MG63 (cell line): ENCODE measurements around the gene BEST4. TPM values are rescaled to one million over a fixed set of nuclear protein-coding genes. Genes with fewer than 3 reads are reported as not detected.
"Not testable (repeated sequence)": the region's sequence is repeated elsewhere in the genome, so short reads cannot be mapped to it uniquely, and the experiment has no call there.

Experiments used
- DNase-seq: peaks from one replicate; pipeline ENCODE4 v3.0.0-alpha.2; 2020
- H3K27me3 ChIP-seq: fragments of 250-450 bp; sonication (Bioruptor Pico); 2 replicates; pipeline ENCODE4 v1.5.1; 2020; ENCODE audit warnings: mild to moderate bottlenecking, moderate library complexity
- H3K36me3 ChIP-seq: fragments of 250-450 bp; sonication (Bioruptor Pico); 2 replicates; pipeline ENCODE4 v1.5.1; 2020; ENCODE audit warnings: mild to moderate bottlenecking, moderate library complexity
- H3K4me3 ChIP-seq: fragments of 250-450 bp; sonication (Bioruptor Pico); 2 replicates; pipeline ENCODE4 v1.5.1; 2020; ENCODE audit warnings: mild to moderate bottlenecking, moderate library complexity
- H3K9me3 ChIP-seq: fragments of 250-450 bp; sonication (Bioruptor Pico); 2 replicates; pipeline ENCODE4 v1.5.1; 2020; ENCODE audit warnings: mild to moderate bottlenecking, moderate library complexity
- total RNA-seq: library from RNA; depleted of rRNA; stranded (reverse); fragments of >200 nt; shearing (Covaris generic); gene quantifications from 2 replicates; pipeline ENCODE4 v1.2.3, GENCODE V29; 2014; ENCODE audit warnings: low replicate concordance; rRNA removed

The BEST4 gene
- total RNA-seq = not detected in 2 replicates

- no peaks in the 10 kb centered on the region for H3K36me3 ChIP-seq
- H3K4me3 ChIP-seq = no peak within 1 kb of the TSS
- no peaks in the 10 kb centered on the region for H3K27me3 ChIP-seq
- no peaks in the 10 kb centered on the region for H3K9me3 ChIP-seq
- no peak for DNase-seq
Observed at GRCh38 chr1:44788120-44788860, at the start of gene BEST4. BEST4 (minus strand) TSS chr1:44788170; CDS start chr1:44787705, 465 bp downstream.

- peak; percentile 75 for DNase-seq
- Histone ChIP-seq H3K4me3 (no peak overlapping the region), H3K9me3 (no peaks in the 10 kb centered on the region), H3K27me3 (no peaks in the 10 kb centered on the region), H3K36me3 (no peaks in the 10 kb centered on the region)
Observed at GRCh38 chr1:44835738-44836675, 48.0 kb upstream of the BEST4 start.

GRCh38 chr1:44834328-44834727 is 46.4 kb upstream of the BEST4 start:
- no peak for DNase-seq
- no peak overlapping the region for H3K4me3 ChIP-seq
- H3K27me3 ChIP-seq = no peaks in the 10 kb centered on the region
- H3K9me3 ChIP-seq = no peaks in the 10 kb centered on the region
- no peaks in the 10 kb centered on the region for H3K36me3 ChIP-seq

- no peak for DNase-seq
- no peaks in the 10 kb centered on the region for H3K36me3 ChIP-seq
- H3K4me3 ChIP-seq = no peak overlapping the region
- no peaks in the 10 kb centered on the region for H3K27me3 ChIP-seq
- H3K9me3 ChIP-seq = no peaks in the 10 kb centered on the region
Observed at GRCh38 chr1:44832056-44832705, 44.2 kb upstream of the BEST4 start.

- Histone ChIP-seq H3K9me3 (no peaks in the 10 kb centered on the region), H3K4me3 (no peak overlapping the region), H3K36me3 (no peaks in the 10 kb centered on the region), H3K27me3 (no peaks in the 10 kb centered on the region)
- no peak for DNase-seq
Observed at GRCh38 chr1:44831516-44831915, 43.5 kb upstream of the BEST4 start.

GRCh38 chr1:44830900-44831304 is 42.9 kb upstream of the BEST4 start:
- no peak for DNase-seq

GRCh38 chr1:44829506-44830384 is 41.8 kb upstream of the BEST4 start:
- H3K36me3 ChIP-seq = no peaks in the 10 kb centered on the region
- no peaks in the 10 kb centered on the region for H3K9me3 ChIP-seq
- H3K27me3 ChIP-seq = no peaks in the 10 kb centered on the region
- no peak for DNase-seq
- H3K4me3 ChIP-seq = no peak overlapping the region

More at GRCh38 chr1:44830900-44831304, 42.9 kb upstream of the BEST4 start:
- no peak overlapping the region for H3K4me3 ChIP-seq
- H3K27me3 ChIP-seq = no peaks in the 10 kb centered on the region
- H3K36me3 ChIP-seq = no peaks in the 10 kb centered on the region
- H3K9me3 ChIP-seq = no peaks in the 10 kb centered on the region

GRCh38 chr1:44828841-44829440 is 41.0 kb upstream of the BEST4 start:
- Histone ChIP-seq H3K36me3 (no peaks in the 10 kb centered on the region), H3K27me3 (no peaks in the 10 kb centered on the region), H3K9me3 (no peaks in the 10 kb centered on the region), H3K4me3 (no peak overlapping the region)
- no peak for DNase-seq

GRCh38 chr1:44828003-44828651 is 40.2 kb upstream of the BEST4 start:
- H3K27me3 ChIP-seq = no peaks in the 10 kb centered on the region
- no peaks in the 10 kb centered on the region for H3K9me3 ChIP-seq
- no peak for DNase-seq
- H3K4me3 ChIP-seq = no peak overlapping the region
- H3K36me3 ChIP-seq = no peaks in the 10 kb centered on the region

GRCh38 chr1:44827197-44828002 is 39.4 kb upstream of the BEST4 start:
- DNase-seq = no peak
- no peaks in the 10 kb centered on the region for H3K36me3 ChIP-seq
- H3K9me3 ChIP-seq = no peaks in the 10 kb centered on the region
- H3K4me3 ChIP-seq = no peak overlapping the region
- no peaks in the 10 kb centered on the region for H3K27me3 ChIP-seq

GRCh38 chr1:44826375-44827196 is 38.6 kb upstream of the BEST4 start:
- no peak for DNase-seq
- H3K9me3 ChIP-seq = no peaks in the 10 kb centered on the region
- no peak overlapping the region for H3K4me3 ChIP-seq
- no peaks in the 10 kb centered on the region for H3K27me3 ChIP-seq
- no peaks in the 10 kb centered on the region for H3K36me3 ChIP-seq

GRCh38 chr1:44824392-44824791 is 36.4 kb upstream of the BEST4 start:
- H3K9me3 ChIP-seq, H3K36me3 ChIP-seq, H3K27me3 ChIP-seq, DNase-seq, H3K4me3 ChIP-seq: not testable (repeated sequence)

GRCh38 chr1:44822981-44823451 is 35.0 kb upstream of the BEST4 start:
- no peak overlapping the region for H3K4me3 ChIP-seq
- H3K9me3 ChIP-seq = no peaks in the 10 kb centered on the region
- DNase-seq = no peak
- H3K36me3 ChIP-seq = no peaks in the 10 kb centered on the region
- no peaks in the 10 kb centered on the region for H3K27me3 ChIP-seq

GRCh38 chr1:44822131-44822701 is 34.2 kb upstream of the BEST4 start:
- H3K27me3 ChIP-seq = no peaks in the 10 kb centered on the region
- no peaks in the 10 kb centered on the region for H3K9me3 ChIP-seq
- no peaks in the 10 kb centered on the region for H3K36me3 ChIP-seq
- DNase-seq = no peak
- no peak overlapping the region for H3K4me3 ChIP-seq
